GM19463 (cell line): Measurements from ENCODE around the gene SNX27.
A peak's percentile ranks its signal among the peaks of the same experiment; 100 is the strongest.

ENCODE experiments used
- ATAC-seq: cut with Tn5 transposase; IDR thresholded peaks from one replicate; pipeline ENCODE4 v1.9.1; 2021; ENCODE audit warnings: mild to moderate bottlenecking, moderate library complexity; ENCODE audit not compliant: unreplicated experiment

Gene SNX27

GRCh38 chr1:151611832-151612500 lies at the start of gene SNX27:
Gene SNX27, plus strand, starts transcription at chr1:151612050. Its CDS starts 152 bp downstream, at chr1:151612202.
- ATAC-seq, result peak; percentile 96

- no peak for ATAC-seq
Measured at GRCh38 chr1:151562661-151563060, 49.2 kb upstream of the SNX27 start.

- ATAC-seq, result no peak
Measured at GRCh38 chr1:151563376-151563775, 48.5 kb upstream of the SNX27 start.

GRCh38 chr1:151565502-151566189 lies 46.2 kb upstream of the SNX27 start:
- no peak for ATAC-seq

- no peak for ATAC-seq
Measured at GRCh38 chr1:151568626-151569088, 43.2 kb upstream of the SNX27 start.

GRCh38 chr1:151570819-151571218 lies 41.0 kb upstream of the SNX27 start:
- no peak for ATAC-seq

- no peak for ATAC-seq
Measured at GRCh38 chr1:151574575-151575529, 37.0 kb upstream of the SNX27 start.

GRCh38 chr1:151577173-151577572 lies 34.7 kb upstream of the SNX27 start:
- no peak for ATAC-seq

- no peak for ATAC-seq
Measured at GRCh38 chr1:151578941-151579340, 32.9 kb upstream of the SNX27 start.

GRCh38 chr1:151579436-151580225 lies 32.2 kb upstream of the SNX27 start:
- no peak for ATAC-seq

- no peak for ATAC-seq
Measured at GRCh38 chr1:151581451-151581850, 30.4 kb upstream of the SNX27 start.

GRCh38 chr1:151581921-151582320 lies 29.9 kb upstream of the SNX27 start:
- ATAC-seq, result no peak

- ATAC-seq, result no peak
Measured at GRCh38 chr1:151583796-151584195, 28.1 kb upstream of the SNX27 start.

GRCh38 chr1:151584278-151584677 lies 27.6 kb upstream of the SNX27 start:
- ATAC-seq, result no peak

GRCh38 chr1:151584780-151585179 lies 27.1 kb upstream of the SNX27 start:
- ATAC-seq, result no peak

- ATAC-seq, result no peak
Measured at GRCh38 chr1:151585622-151586021, 26.2 kb upstream of the SNX27 start.

GRCh38 chr1:151590961-151591360 lies 20.9 kb upstream of the SNX27 start:
- ATAC-seq, result no peak

GRCh38 chr1:151593730-151594129 lies 18.1 kb upstream of the SNX27 start:
- no peak for ATAC-seq

GRCh38 chr1:151594143-151594625 lies 17.7 kb upstream of the SNX27 start:
- no peak for ATAC-seq

- no peak for ATAC-seq
Measured at GRCh38 chr1:151596166-151596953, 15.5 kb upstream of the SNX27 start.
